Right atrium auricular region (tissue), 2 donors: ENCODE results near the gene LCN9. TPM values are rescaled to one million over a fixed set of nuclear protein-coding genes. Genes with fewer than 3 reads are reported as not detected.

Experiments used
- DNase-seq: peaks from one replicate; pipeline ENCODE4 v3.0.0-alpha.2; 2019; ENCODE audit warnings: low spot score
- H3K27ac ChIP-seq, 2 donors: fragments of 200-600 bp; sonication (generic); 1 replicate in 1 of 2; 2 replicates in 1 of 2; pipeline ENCODE4 v1.5.1; 2016 to 2019
- H3K27me3 ChIP-seq, 2 donors: fragments of 200-600 bp; sonication (generic); one replicate each; pipeline versions ENCODE4 v1.5.1 to v1.6.0; 2017 to 2019
- H3K36me3 ChIP-seq: fragments of 200-600 bp; sonication (generic); one replicate; pipeline ENCODE4 v1.5.1; 2016
- H3K4me1 ChIP-seq, 2 donors: fragments of 200-600 bp; sonication (generic); one replicate each; pipeline versions ENCODE4 v1.5.1 to v1.6.0; 2017 to 2019
- H3K4me3 ChIP-seq, 2 donors: fragments of 200-600 bp; sonication (generic); 1 replicate in 1 of 2; 2 replicates in 1 of 2; pipeline ENCODE4 v1.5.1; 2017 to 2019; ENCODE audit warnings: mild to moderate bottlenecking in 1 of 2, moderate library complexity in 1 of 2
- H3K9me3 ChIP-seq, 2 donors: fragments of 200-600 bp; sonication (generic); one replicate each; pipeline ENCODE4 v1.5.1; 2019
- CTCF ChIP-seq, 2 donors: fragments of 200-600 bp; sonication (generic); IDR thresholded peaks; one replicate each; pipeline ENCODE4 v1.5.1; 2019; ENCODE audit warnings: antibody characterized with exemption in 2 of 2
- total RNA-seq, 2 donors: library from RNA; depleted of rRNA; stranded (reverse); fragments of >200 nt; gene quantifications; one replicate each; pipeline ENCODE4 v1.1.0, GENCODE V29; 2016

LCN9 gene
- total RNA-seq, 2 donors from 2014 or later, result not detected

DNA sequence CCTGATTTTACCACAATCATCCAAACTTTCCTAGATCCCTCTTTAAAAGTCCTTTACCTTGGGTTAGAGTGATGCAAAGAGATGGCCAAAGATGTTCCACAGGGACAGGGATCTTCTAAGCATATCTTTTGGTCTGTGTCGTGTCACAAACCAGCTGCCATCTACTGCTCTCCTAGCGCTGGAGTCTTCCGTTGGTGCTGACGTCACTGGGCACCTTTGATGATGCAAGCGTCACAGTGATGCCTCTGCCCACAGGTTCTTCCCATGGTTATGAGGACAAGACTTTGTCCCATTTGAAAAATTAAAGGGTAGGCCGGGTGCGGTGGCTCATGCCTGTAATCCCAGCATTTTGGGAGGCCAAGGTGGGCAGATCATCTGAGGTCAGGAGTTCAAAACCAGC is 22.1 kb upstream of the LCN9 start:
- Histone ChIP-seq H3K27me3 (no peaks in the 10 kb centered on the region), H3K4me3 (no peak overlapping the region), H3K36me3 (no peaks in the 10 kb centered on the region), H3K4me1 (no peaks in the 10 kb centered on the region), H3K27ac (no peak overlapping the region), H3K9me3 (peaks cover 0 to 19% of the 10 kb centered on the region in 2 donors)
- TF ChIP-seq CTCF (IDR thresholded peaks at IDR 0.05), result no peak
- no peak for DNase-seq

GRCh38 chr9:135641745-135642144 is 21.4 kb upstream of the LCN9 start:
- Histone ChIP-seq H3K36me3 (no peaks in the 10 kb centered on the region), H3K4me3 (no peak overlapping the region), H3K4me1 (no peaks in the 10 kb centered on the region), H3K27me3 (no peaks in the 10 kb centered on the region), H3K27ac (no peak overlapping the region), H3K9me3 (peaks cover 0 to 19% of the 10 kb centered on the region in 2 donors)
- no peak for DNase-seq
- no peak for TF ChIP-seq CTCF (IDR thresholded peaks at IDR 0.05)

DNA sequence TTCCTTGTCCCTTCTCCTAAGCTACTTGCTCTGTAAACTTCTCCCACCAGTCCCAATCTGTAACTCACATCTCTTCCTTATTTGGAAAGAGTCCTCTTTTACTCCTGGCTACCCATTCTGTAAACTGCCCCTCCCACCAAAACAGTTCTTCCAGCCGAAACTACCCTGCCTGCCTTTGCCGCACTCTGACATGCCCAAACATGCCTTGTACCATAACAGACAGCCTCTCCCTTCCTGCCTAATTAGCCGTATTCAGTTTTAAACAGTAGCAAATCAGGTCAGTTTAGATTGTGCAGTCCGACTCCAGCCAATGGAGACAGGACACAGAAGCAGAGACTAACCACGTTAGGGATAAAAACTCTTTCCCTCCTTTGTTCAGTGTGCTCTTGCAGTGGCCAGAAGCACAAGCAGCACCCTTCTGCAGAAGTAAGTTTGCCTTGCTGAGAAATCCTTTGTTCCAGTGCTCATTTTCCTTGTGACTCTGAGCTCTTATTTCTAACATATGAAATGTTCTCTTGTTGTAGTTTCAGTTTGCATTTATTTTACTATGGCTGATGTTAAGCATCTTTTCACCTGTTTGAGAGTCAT is 18.4 kb upstream of the LCN9 start:
- no peak for DNase-seq
- Histone ChIP-seq H3K9me3 (peaks cover 0 to 43% of the 10 kb centered on the region in 2 donors), H3K27ac (no peak overlapping the region), H3K36me3 (no peaks in the 10 kb centered on the region), H3K27me3 (no peaks in the 10 kb centered on the region), H3K4me1 (no peaks in the 10 kb centered on the region), H3K4me3 (no peak overlapping the region)
- no peak for TF ChIP-seq CTCF (IDR thresholded peaks at IDR 0.05)

- H3K9me3 ChIP-seq, result peaks cover 0 to 43% of the 10 kb centered on the region in 2 donors
- no peaks in the 10 kb centered on the region for H3K27me3 ChIP-seq
- no peaks in the 10 kb centered on the region for H3K36me3 ChIP-seq
- DNase-seq, result no peak
- H3K4me3 ChIP-seq, result no peak overlapping the region
- TF ChIP-seq CTCF (IDR thresholded peaks at IDR 0.05), result no peak
- no peak overlapping the region for H3K27ac ChIP-seq
- no peaks in the 10 kb centered on the region for H3K4me1 ChIP-seq
Observed at GRCh38 chr9:135647884-135648283, 15.2 kb upstream of the LCN9 start.

GRCh38 chr9:135648494-135649410 is 14.4 kb upstream of the LCN9 start:
- Histone ChIP-seq H3K27ac (no peak overlapping the region), H3K36me3 (no peaks in the 10 kb centered on the region), H3K27me3 (no peaks in the 10 kb centered on the region), H3K4me3 (no peak overlapping the region), H3K4me1 (no peaks in the 10 kb centered on the region), H3K9me3 (peaks cover 0 to 41% of the 10 kb centered on the region in 2 donors)
- DNase-seq, result no peak
- no peak for TF ChIP-seq CTCF (IDR thresholded peaks at IDR 0.05)
